NCI-H1436 (cell line): ENCODE measurements around the gene ADAR.
"Not testable (repeated sequence)": the region's sequence is repeated elsewhere in the genome, so short reads cannot be mapped to it uniquely, and the experiment has no call there.

Experiments
- DNase-seq: peaks from one replicate; lab custom pipeline; 2025; lab: John Stamatoyannopoulos, UW

Gene ADAR

GRCh38 chr1:154607609-154608396, at the start of gene ADAR:
Gene ADAR (minus strand): TSS chr1:154608186. CDS start chr1:154608006, 180 bp downstream.
- peak; percentile 59 for DNase-seq

GRCh38 chr1:154657556-154657955, 49.6 kb upstream of the ADAR start:
- no peak for DNase-seq

GRCh38 chr1:154652893-154653292, 44.9 kb upstream of the ADAR start:
- no peak for DNase-seq

GRCh38 chr1:154644724-154645123, 36.7 kb upstream of the ADAR start:
- DNase-seq: not testable (repeated sequence)

GRCh38 chr1:154641534-154641933, 33.5 kb upstream of the ADAR start:
- no peak for DNase-seq

- DNase-seq: no peak
Observed at GRCh38 chr1:154639876-154640275, 31.9 kb upstream of the ADAR start.

GRCh38 chr1:154635171-154635570, 27.2 kb upstream of the ADAR start:
- DNase-seq: no peak

GRCh38 chr1:154629675-154630073, 21.7 kb upstream of the ADAR start:
- no peak for DNase-seq

GRCh38 chr1:154629061-154629674, 21.2 kb upstream of the ADAR start:
- DNase-seq: no peak

- DNase-seq: no peak
Observed at GRCh38 chr1:154628121-154628405, 20.1 kb upstream of the ADAR start.

GRCh38 chr1:154627257-154628120, 19.5 kb upstream of the ADAR start:
- peak; percentile 78 for DNase-seq

GRCh38 chr1:154626456-154627256, 18.7 kb upstream of the ADAR start:
- no peak for DNase-seq

GRCh38 chr1:154624746-154625643, 17.0 kb upstream of the ADAR start:
- DNase-seq: no peak

- no peak for DNase-seq
Observed at GRCh38 chr1:154623358-154623757, 15.4 kb upstream of the ADAR start.

- no peak for DNase-seq
Observed at GRCh38 chr1:154622503-154623039, 14.6 kb upstream of the ADAR start.

GRCh38 chr1:154621875-154622274, 13.9 kb upstream of the ADAR start:
- DNase-seq: no peak

GRCh38 chr1:154620751-154621150, 12.8 kb upstream of the ADAR start:
- DNase-seq: no peak

- DNase-seq: no peak
Observed at GRCh38 chr1:154619181-154619948, 11.4 kb upstream of the ADAR start.

- DNase-seq: no peak
Observed at GRCh38 chr1:154616659-154617345, 8.8 kb upstream of the ADAR start.
